BLaER1 treated with 17β-estradiol and CSF1 and Interleukin-3, amounts not matched to agents 10 nM and 100 nM (cell line): ENCODE measurements around the gene SMAD5.

ENCODE experiments used
- H3K27ac ChIP-seq, 11 experiments: shearing (Covaris generic); formaldehyde crosslinking; 2 replicates each; pipeline ENCODE4 v1.8.1; 2022
- H3K27me3 ChIP-seq, 11 experiments: shearing (Covaris generic); formaldehyde crosslinking; 2 replicates each; pipeline ENCODE4 v1.8.1; 2022
- H3K36me3 ChIP-seq, 11 experiments: shearing (Covaris generic); formaldehyde crosslinking; 2 replicates each; pipeline ENCODE4 v1.8.1; 2022
- H3K4me1 ChIP-seq, 10 experiments: shearing (Covaris generic); formaldehyde crosslinking; 2 replicates each; pipeline ENCODE4 v1.8.1; 2022
- H3K4me2 ChIP-seq, 11 experiments: shearing (Covaris generic); formaldehyde crosslinking; 2 replicates each; pipeline ENCODE4 v1.8.1; 2022
- H3K4me3 ChIP-seq, 10 experiments: shearing (Covaris generic); formaldehyde crosslinking; 2 replicates each; pipeline ENCODE4 v1.8.1; 2022
- H3K9ac ChIP-seq, 11 experiments: shearing (Covaris generic); formaldehyde crosslinking; 2 replicates each; pipeline ENCODE4 v1.8.1; 2022
- H3K9me3 ChIP-seq, 11 experiments: shearing (Covaris generic); formaldehyde crosslinking; replicated peaks in 1 of 11; 2 replicates each; pipeline ENCODE4 v1.8.1; 2022
- H4K20me1 ChIP-seq, 11 experiments: shearing (Covaris generic); formaldehyde crosslinking; 2 replicates each; pipeline ENCODE4 v1.8.1; 2022
- Cebpa-rat ChIP-seq, 11 experiments: shearing (Covaris generic); IDR thresholded peaks; 2 replicates each; pipeline ENCODE4 v1.8.1; 2022

SMAD5 gene

DNA sequence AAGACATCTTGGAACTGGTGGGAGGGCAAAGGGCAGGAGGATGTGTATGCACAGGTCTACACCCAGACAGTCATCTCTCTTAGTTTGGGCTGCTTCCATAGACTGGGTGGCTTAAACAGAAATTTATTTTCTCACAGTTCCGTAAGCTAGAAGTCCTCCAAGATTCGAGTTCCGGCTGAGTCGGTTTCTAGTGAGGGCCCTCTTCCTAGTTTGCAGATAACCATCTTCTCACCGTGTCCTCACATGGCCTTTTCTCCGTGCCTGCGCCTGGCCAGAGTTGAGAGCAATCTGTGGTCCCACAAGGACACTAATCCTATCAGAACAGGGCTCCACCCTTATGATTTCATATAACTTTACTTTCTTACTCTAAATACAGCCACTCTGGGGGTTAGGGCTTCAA, 56.2 kb downstream of the SMAD5 start:
- Histone ChIP-seq H3K4me1 (no peaks in the 10 kb centered on the region), H3K9me3 (peaks cover 16 to 31% (median 21%) of the 10 kb centered on the region in 11 experiments), H3K9ac (no peak overlapping the region), H3K4me3 (no peak overlapping the region), H3K4me2 (no peak overlapping the region), H3K27ac (no peak overlapping the region), H3K36me3 (peaks cover 32 to 56% (median 38%) of the 10 kb centered on the region in 11 experiments), H3K27me3 (peaks cover 34 to 48% (median 40%) of the 10 kb centered on the region in 11 experiments), H4K20me1 (peaks cover 0 to 20% (median 0%) of the 10 kb centered on the region in 11 experiments; a peak in 3 of 22 replicates)
- TF ChIP-seq Cebpa-rat (IDR thresholded peaks at IDR 0.05) = no peak

GRCh38 chr5:136190091-136190720, 57.6 kb downstream of the SMAD5 start:
- no peak for TF ChIP-seq Cebpa-rat (IDR thresholded peaks at IDR 0.05)
- H3K4me1 ChIP-seq = peaks cover 0 to under 1% (median 0%) of the 10 kb centered on the region in 10 experiments; a peak in 2 of 20 replicates

DNA sequence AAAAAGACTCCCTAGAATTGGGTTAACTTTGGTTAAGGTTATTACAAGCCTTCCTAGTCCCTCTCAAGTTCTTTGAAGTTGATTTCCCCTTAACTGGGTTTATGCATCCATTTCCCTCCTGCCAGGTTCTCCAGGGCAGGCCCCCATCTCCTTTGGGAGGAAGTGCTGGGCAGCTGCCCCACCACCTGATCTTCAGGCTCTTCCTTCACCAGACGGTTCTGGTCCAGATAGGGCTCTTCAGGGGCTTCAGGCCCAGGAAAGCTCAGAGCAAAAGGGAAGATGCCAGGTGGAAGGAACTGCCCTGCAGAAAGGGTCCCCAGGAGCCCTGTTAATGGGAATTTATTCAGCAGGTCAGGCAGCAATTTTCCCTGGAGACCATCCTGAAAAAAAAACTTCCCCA, 58.3 kb downstream of the SMAD5 start:
- peaks cover 16 to 31% (median 21%) of the 10 kb centered on the region in 11 experiments for H3K9me3 ChIP-seq
- H3K36me3 ChIP-seq = peaks cover 32 to 53% (median 38%) of the 10 kb centered on the region in 11 experiments
- no peak for TF ChIP-seq Cebpa-rat (IDR thresholded peaks at IDR 0.05)
- peaks cover 0 to 8% (median 3%) of the 10 kb centered on the region in 10 experiments; a peak in 13 of 20 replicates for H3K4me1 ChIP-seq
- no peak overlapping the region for H3K27ac ChIP-seq
- H3K9ac ChIP-seq = no peak overlapping the region
- H3K4me3 ChIP-seq = no peak overlapping the region
- peaks cover 0 to 25% (median 0%) of the 10 kb centered on the region in 11 experiments; a peak in 4 of 22 replicates for H4K20me1 ChIP-seq
- H3K27me3 ChIP-seq = peaks cover 34 to 55% (median 42%) of the 10 kb centered on the region in 11 experiments
- H3K4me2 ChIP-seq = no peak overlapping the region

More at GRCh38 chr5:136190091-136190720, 57.6 kb downstream of the SMAD5 start:
- H3K4me2 ChIP-seq = no peak overlapping the region
- H3K9ac ChIP-seq = no peak overlapping the region
- H3K9me3 ChIP-seq = peaks cover 16 to 31% (median 21%) of the 10 kb centered on the region in 11 experiments
- no peak overlapping the region for H3K4me3 ChIP-seq
- peaks cover 32 to 56% (median 38%) of the 10 kb centered on the region in 11 experiments for H3K36me3 ChIP-seq
- H3K27me3 ChIP-seq = peaks cover 34 to 55% (median 42%) of the 10 kb centered on the region in 11 experiments
- H3K27ac ChIP-seq = no peak overlapping the region
- peaks cover 0 to 21% (median 0%) of the 10 kb centered on the region in 11 experiments; a peak in 4 of 22 replicates for H4K20me1 ChIP-seq

GRCh38 chr5:136191304-136192014, 58.8 kb downstream of the SMAD5 start:
- Histone ChIP-seq H3K27me3 (peaks cover 34 to 55% (median 42%) of the 10 kb centered on the region in 11 experiments), H3K36me3 (peaks cover 26 to 48% (median 37%) of the 10 kb centered on the region in 11 experiments), H3K4me3 (no peak overlapping the region), H3K9me3 (peaks cover 16 to 31% (median 21%) of the 10 kb centered on the region in 11 experiments), H4K20me1 (peaks cover 0 to 25% (median 0%) of the 10 kb centered on the region in 11 experiments; a peak in 4 of 22 replicates), H3K4me2 (no peak overlapping the region), H3K27ac (no peak overlapping the region), H3K9ac (no peak overlapping the region), H3K4me1 (peaks cover 0 to 13% (median 8%) of the 10 kb centered on the region in 10 experiments; a peak in 13 of 20 replicates)
- no peak for TF ChIP-seq Cebpa-rat (IDR thresholded peaks at IDR 0.05)

- peaks cover 0 to 19% (median 10%) of the 10 kb centered on the region in 10 experiments; a peak in 13 of 20 replicates for H3K4me1 ChIP-seq
- H3K27me3 ChIP-seq = peaks cover 34 to 55% (median 42%) of the 10 kb centered on the region in 11 experiments
- no peak overlapping the region for H3K9ac ChIP-seq
- peaks cover 0 to 25% (median 0%) of the 10 kb centered on the region in 11 experiments; a peak in 4 of 22 replicates for H4K20me1 ChIP-seq
- H3K4me2 ChIP-seq = no peak overlapping the region
- no peak overlapping the region for H3K4me3 ChIP-seq
- H3K36me3 ChIP-seq = peaks cover 20 to 41% (median 35%) of the 10 kb centered on the region in 11 experiments
- peaks cover 16 to 31% (median 21%) of the 10 kb centered on the region in 11 experiments for H3K9me3 ChIP-seq
- TF ChIP-seq Cebpa-rat (IDR thresholded peaks at IDR 0.05) = no peak
- no peak overlapping the region for H3K27ac ChIP-seq
Measured at GRCh38 chr5:136192015-136192525, 59.4 kb downstream of the SMAD5 start.

- H3K4me3 ChIP-seq = no peak within 1 kb of the TSS
Measured at GRCh38 chr5:136192526-136193321, 60.1 kb downstream of the SMAD5 start, which contains the start of gene SMIM32. TSS of gene SMIM32 (minus strand) at chr5:136193162. CDS start at chr5:136192524, 638 bp downstream.

DNA sequence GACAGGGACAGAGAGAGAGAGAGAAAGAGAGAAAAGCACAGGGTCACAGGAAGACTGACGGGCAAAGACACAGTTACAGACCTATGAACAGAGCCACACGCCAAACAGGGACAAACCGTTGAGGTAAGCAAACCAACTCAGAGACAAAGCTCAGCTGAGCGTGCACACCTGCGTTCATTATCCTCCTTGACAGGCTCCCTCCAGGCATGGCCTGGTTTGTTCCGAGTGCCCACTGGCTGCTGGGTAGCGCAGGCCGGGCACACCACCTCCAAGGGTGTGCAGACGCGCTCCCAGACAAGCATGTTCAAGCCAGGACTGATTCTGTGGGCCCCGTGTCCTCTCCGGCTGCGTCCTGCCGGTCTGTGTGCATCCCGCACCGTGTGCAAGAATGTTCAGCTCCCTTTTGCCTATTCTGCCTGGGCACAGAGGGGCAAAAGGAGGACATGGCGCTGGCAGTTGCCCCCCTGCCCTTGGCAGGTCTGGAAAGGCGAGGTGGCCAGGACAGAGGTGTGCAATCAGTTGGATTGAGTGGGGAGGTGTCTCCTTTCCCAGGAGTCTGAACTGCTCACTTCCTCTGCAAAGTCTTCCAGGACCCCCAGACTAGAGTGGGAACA, 60.8 kb downstream of the SMAD5 start:
- H3K27me3 ChIP-seq = peaks cover 34 to 55% (median 42%) of the 10 kb centered on the region in 11 experiments
- no peak overlapping the region for H3K4me3 ChIP-seq
- H3K4me1 ChIP-seq = peaks cover 0 to 19% (median 10%) of the 10 kb centered on the region in 10 experiments; a peak in 13 of 20 replicates
- H3K9ac ChIP-seq = no peak overlapping the region
- H3K9me3 ChIP-seq = peaks cover 16 to 31% (median 21%) of the 10 kb centered on the region in 11 experiments
- no peak overlapping the region for H3K4me2 ChIP-seq
- H3K27ac ChIP-seq = no peak overlapping the region
- peaks cover 0 to 25% (median 0%) of the 10 kb centered on the region in 11 experiments; a peak in 4 of 22 replicates for H4K20me1 ChIP-seq
- TF ChIP-seq Cebpa-rat (IDR thresholded peaks at IDR 0.05) = no peak
- peaks cover 7 to 28% (median 23%) of the 10 kb centered on the region in 11 experiments for H3K36me3 ChIP-seq

More at GRCh38 chr5:136192526-136193321, 60.1 kb downstream of the SMAD5 start, which contains the start of gene SMIM32:
- H3K27me3 ChIP-seq = peaks cover 34 to 55% (median 42%) of the 10 kb centered on the region in 11 experiments
- 0 out of 22 replicates have a peak within 1 kb of the TSS, but pooled peaks of 1 of the 11 experiments have one; percentile 1 for H3K4me2 ChIP-seq
- H3K9me3 ChIP-seq = peaks cover 16 to 31% (median 21%) of the 10 kb centered on the region in 11 experiments
- peaks cover 0 to 19% (median 10%) of the 10 kb centered on the region in 10 experiments; a peak in 13 of 20 replicates for H3K4me1 ChIP-seq
- H4K20me1 ChIP-seq = peaks cover 0 to 25% (median 0%) of the 10 kb centered on the region in 11 experiments; a peak in 4 of 22 replicates
- no peak for TF ChIP-seq Cebpa-rat (IDR thresholded peaks at IDR 0.05)
- H3K9ac ChIP-seq = no peak within 1 kb of the TSS
- no peak within 1 kb of the TSS for H3K27ac ChIP-seq
- peaks cover 14 to 35% (median 29%) of the 10 kb centered on the region in 11 experiments for H3K36me3 ChIP-seq
